CD1c-positive myeloid dendritic cell (primary cell): Measurements from ENCODE around the gene ANKRD63.
A peak's percentile ranks its signal among the peaks of the same experiment; 100 is the strongest.

ENCODE experiments used
- DNase-seq: peaks from one replicate; pipeline ENCODE4 v3.0.0-alpha.2; 2016; ENCODE audit errors: extremely low spot score

ANKRD63 gene

GRCh38 chr15:40257656-40258450 is 25.0 kb downstream of the ANKRD63 start:
- DNase-seq = no peak

GRCh38 chr15:40256638-40257235 is 26.1 kb downstream of the ANKRD63 start:
- peak; percentile 39 for DNase-seq

GRCh38 chr15:40255033-40255432 is 27.8 kb downstream of the ANKRD63 start:
- DNase-seq = no peak

GRCh38 chr15:40254452-40254851 is 28.4 kb downstream of the ANKRD63 start:
- DNase-seq = no peak

GRCh38 chr15:40253167-40253790 is 29.6 kb downstream of the ANKRD63 start:
- DNase-seq = no peak

- peak; percentile 15 for DNase-seq
Measured at GRCh38 chr15:40252438-40253166, 30.3 kb downstream of the ANKRD63 start.

- DNase-seq = no peak
Measured at GRCh38 chr15:40252141-40252437, 30.8 kb downstream of the ANKRD63 start.

- DNase-seq = no peak
Measured at GRCh38 chr15:40251486-40252140, 31.3 kb downstream of the ANKRD63 start.

GRCh38 chr15:40250771-40251483 is 31.9 kb downstream of the ANKRD63 start:
- DNase-seq = no peak

GRCh38 chr15:40250304-40250656 is 32.6 kb downstream of the ANKRD63 start:
- no peak for DNase-seq

GRCh38 chr15:40249477-40250303 is 33.2 kb downstream of the ANKRD63 start:
- DNase-seq = no peak

GRCh38 chr15:40248006-40248783 is 34.7 kb downstream of the ANKRD63 start:
- DNase-seq = no peak

GRCh38 chr15:40247406-40247971 is 35.4 kb downstream of the ANKRD63 start:
- no peak for DNase-seq

- no peak for DNase-seq
Measured at GRCh38 chr15:40246496-40247280, 36.2 kb downstream of the ANKRD63 start.

- no peak for DNase-seq
Measured at GRCh38 chr15:40245666-40246450, 37.0 kb downstream of the ANKRD63 start.

GRCh38 chr15:40244961-40245523 is 37.8 kb downstream of the ANKRD63 start:
- DNase-seq = no peak

GRCh38 chr15:40243126-40243810 is 39.6 kb downstream of the ANKRD63 start:
- DNase-seq = no peak
